CD4-positive, alpha-beta T cell treated with Interleukin-10 for 1 hour (primary cell): ENCODE measurements around the gene WAPL.

ENCODE experiments used
- DNase-seq: peaks from one replicate; pipeline ENCODE4 v3.0.0-alpha.2; 2020

WAPL gene

DNA sequence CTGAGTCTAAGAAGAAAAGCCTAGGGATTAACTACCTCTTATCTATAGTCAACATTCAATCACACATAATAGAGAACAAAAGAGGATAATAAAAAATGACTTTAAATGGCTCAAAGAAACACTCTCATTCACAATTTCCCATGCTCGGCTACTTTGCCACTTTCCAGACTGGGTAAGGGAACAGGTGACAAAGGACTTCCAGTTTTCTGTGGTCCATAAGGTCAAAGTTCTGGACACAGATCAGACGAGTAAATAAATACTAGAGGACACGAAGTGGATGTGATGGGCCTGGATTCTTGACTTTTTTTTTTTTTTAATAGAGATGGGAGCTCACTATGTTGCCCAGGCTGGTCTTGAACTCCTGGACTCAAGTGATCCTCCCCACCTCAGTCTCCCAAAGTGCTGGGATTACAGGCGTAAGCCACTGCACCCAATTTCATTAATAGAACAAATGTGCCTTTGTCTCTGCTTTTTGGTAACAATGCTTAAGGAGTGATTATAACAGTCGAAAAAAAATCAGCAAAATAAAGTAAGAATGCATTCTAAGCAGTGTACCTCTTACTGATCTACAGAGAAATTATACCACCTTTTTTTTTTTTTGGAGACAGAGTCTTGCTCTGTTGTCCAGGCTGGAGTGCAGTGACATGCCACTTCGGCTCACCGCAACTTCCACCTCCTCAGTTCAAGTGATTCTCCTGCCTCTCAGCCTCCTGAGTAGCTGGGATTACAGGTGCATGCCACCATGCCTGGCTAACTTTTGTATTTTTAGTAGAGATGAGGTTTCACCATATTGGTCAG lies 70.6 kb downstream of the WAPL start:
- DNase-seq: no peak

DNA sequence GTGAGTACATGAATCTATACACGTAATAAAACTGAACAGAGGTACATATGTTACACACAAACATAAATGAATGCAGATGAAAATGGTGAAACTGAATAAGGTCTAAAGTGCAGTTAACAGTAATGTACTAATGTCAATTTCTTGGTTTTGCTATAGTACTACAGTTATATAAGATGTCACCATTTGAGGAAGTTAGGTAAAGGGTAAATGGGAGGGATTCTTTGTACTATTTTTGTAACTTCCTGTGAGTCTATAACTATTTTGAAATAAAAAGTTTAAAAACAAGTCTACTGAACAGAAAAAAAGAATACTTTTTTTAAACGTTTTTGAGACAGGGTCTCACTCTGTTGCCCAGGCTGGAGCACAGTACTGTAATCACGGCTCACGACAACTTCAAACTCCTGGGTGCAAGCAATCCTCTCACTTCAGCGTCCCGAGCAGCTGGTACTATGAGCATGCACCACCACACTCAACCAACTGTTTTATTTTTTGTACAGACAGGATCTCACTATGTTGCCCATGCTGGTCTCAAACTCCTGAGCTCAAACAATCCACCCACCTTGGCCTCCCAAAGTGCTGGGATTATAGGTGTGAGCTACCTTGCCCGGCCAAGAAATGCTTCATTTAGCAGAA lies 71.5 kb downstream of the WAPL start:
- DNase-seq: no peak

DNA sequence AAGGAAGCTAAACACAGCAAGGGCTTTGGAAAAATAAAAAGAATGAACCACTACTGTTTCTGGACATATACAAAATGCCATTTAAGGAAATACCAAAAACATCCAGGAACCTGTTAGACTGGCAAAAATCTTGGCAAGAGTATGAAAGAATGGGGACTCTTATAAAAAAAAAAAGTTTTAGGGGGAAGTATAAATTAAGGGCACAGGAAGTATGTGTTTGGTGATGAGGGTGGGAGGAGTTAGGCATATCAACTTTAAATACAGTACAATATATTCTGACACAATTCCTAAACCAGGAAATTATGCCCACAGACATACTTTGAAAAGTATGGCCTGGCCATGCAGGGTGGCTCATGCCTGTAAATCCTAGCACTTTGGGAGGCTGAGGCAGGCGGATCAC lies 74.2 kb downstream of the WAPL start:
- no peak for DNase-seq

DNA sequence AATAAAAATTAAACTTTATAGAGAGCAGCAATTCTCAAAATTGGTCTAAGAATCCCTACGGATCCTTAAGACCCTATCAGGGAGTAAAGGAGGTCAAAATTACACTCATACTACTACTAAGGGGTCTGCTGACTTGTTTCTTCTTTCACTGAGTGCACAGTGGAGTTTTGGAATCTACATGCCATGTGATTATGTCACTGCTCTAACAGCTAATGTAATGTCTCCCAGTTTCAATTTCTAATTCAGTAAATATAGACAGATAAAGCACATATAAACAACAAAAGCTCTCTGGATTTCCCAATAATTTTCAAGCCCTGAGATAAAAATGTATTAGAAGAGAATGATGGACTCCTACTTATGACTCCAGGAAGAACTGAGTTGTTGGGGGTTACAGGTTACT lies 74.6 kb downstream of the WAPL start:
- no peak for DNase-seq

DNA sequence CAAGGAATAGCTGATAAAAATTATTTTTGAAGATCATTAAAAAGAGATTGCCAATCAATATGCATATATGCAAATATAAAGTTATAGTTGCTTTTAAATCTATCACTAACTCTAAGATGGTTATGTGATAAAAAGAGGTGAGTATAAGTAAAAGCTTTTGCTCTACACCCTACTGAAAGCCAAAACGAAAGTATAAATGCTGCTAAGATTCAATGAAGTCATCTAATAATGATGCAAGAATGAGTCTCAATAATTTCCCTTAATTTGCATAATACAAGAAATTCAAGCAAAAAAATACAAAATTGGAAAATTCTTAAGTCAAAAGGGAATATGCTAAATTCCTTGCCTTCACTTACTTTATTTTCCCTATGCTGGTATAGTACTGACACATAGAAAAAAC lies 75.2 kb downstream of the WAPL start:
- DNase-seq: no peak

DNA sequence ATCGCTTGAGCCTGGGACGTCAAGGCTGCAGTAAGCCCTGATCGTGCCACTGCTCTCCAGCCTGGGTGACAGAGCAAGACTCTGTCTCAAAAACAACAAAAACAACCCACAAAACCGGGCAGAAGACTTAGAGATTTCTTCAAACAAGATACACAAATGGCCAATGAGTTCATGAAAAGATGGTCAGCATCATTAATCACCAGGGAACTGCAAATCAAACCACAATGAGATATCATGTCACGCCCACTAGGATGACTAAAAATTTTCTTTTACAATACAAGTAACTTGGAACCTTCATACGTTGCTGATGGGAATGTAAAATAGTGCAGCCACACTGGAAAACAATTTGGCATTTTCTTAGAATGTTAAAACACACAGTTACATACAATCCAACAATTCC lies 77.7 kb downstream of the WAPL start:
- DNase-seq: no peak

DNA sequence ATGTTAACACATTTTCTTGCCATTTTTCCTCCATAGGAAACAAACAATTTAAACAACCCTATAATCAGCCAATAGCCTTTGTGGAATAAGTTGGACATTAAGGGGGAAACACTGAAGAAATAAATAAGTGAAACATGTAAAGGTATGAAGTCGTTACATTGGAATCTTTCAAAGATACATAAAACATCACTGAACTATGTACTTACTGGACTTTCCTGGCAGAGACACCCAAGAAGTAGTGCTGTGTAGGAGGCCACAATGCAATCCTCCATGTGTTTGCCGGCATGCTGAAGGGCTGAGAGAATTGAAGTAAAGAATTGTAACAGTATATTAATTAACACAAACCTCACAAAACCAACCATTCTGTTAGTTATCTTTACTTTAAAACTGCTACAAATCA lies 78.5 kb downstream of the WAPL start:
- no peak for DNase-seq

DNA sequence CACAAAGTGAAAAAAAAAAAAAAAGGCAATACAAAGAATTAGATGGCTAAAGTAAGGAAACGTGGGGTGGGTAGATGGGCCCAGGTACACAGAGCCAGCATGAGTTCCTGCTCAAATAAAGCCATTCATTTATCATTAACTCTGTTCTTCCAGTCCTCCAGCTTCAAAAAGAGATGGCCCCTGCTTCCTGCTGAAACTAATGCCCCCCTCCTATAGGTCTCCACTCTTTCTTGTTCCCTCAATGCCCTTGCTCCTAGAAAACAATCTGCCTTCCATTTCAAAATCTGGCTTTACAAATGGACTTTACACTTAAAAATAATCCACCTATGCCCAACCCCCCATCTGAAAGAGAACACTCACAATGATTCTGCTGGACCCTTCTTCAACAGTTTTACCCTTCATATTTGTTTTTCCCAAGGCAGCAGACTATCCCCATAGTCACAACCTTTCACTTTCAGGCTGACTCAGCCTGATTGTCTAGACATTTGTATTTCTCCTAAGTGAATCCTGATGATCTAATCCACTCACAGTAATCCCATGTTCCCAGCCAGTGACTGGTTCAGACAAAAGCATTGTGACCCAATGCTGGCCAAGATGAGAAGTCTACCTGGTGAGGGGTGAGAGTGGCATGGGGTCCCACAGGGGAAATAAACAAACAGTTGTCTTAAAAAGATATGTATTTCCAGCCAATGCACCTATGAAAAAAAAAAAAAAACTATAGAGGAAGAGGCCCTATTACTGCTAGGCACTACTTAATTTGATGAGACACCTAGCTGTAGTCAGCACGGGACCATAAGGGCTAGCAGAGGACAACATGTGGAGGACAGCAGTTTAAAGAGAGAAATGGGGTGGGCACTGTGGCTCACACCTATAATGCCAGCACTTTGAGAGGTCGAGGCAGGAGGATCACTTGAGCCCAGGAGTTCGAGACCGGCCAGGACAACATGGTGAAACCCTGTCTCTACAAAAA lies 80.4 kb downstream of the WAPL start:
- no peak for DNase-seq

DNA sequence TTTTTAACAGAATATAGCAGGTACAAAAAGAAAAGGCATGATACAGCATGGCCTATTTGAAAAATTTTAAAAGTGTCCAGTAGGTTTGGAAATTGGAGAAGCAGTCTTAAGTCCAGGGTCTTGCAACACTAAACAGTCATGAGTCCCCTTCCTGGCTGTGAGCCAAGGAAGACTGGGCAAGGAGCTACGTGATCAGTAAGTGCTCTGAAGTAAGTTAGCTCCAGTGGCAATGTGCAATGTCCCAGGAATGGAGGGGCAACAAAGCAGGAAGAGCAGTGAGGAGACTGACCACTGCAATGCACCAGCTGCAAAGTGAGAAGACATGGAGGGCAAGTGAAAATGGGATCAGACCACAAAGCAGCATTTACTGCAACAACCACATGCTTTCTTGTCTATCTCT lies 82.0 kb downstream of the WAPL start:
- no peak for DNase-seq

DNA sequence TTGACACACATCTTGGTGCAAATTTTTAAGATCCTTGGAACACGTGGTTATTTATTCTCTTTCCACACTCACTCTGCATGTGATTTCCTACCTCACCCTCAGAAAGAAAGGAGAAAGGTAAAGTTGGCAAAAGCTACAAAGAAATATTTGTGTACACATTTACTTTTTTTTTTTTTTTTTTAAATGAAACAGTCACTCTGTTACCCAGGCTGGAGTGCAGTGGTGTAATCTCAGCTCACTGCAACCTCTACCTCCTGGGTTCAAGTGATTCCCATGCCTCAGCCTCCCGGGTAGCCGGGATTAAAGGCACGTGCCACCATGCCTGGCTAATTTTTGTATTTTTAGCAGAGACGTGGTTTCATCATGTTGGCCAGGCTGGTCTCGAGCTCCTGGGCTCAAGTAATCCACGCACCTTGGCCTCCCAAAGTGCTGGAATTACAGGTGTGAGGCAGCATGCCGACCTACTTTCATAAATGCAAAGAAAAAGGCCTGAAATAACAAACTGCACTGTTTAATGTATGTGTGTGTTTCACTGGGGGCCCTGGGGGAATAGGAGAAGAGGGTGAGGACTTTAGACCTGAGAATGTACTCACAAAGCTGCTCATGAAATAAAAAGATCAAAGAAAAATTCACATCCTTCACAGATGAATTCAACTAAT lies 83.4 kb downstream of the WAPL start:
- no peak for DNase-seq

DNA sequence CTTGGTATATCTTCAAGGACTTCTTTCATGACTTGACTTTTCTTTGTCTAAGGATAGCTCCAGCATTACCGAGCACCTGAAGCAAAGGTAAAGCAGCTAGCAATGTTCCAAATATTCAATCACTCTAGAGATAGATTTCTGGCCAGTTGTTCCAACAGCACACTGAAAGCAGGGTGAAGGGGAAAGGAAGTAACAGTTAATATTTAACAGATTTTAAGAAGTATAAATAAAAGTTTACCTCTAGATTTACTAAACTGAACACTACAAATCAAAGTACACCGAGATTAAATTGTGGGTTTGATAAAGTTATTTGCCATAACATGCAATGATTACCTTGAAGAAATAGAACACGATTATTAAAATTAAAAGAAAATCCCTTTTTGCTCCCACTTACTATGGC lies 84.1 kb downstream of the WAPL start:
- no peak for DNase-seq

DNA sequence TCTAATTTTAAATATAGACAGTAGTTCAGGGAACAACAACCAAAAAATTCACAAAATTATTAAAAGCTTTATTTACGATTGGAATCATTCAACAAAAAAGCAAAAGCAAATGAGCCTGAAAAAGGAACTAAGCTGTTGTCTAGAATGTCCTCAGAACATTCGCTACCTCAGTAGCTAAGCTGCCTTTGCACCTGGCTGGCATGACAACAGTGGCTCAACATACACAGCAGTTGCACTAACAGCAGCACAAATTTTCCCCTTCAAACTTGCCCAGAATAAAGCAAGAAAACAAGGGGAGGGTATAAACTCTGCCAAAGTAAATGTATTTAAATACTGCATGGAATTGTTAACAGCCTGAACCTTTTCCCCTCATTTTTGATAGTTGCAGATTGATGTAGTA lies 84.6 kb downstream of the WAPL start:
- no peak for DNase-seq

DNA sequence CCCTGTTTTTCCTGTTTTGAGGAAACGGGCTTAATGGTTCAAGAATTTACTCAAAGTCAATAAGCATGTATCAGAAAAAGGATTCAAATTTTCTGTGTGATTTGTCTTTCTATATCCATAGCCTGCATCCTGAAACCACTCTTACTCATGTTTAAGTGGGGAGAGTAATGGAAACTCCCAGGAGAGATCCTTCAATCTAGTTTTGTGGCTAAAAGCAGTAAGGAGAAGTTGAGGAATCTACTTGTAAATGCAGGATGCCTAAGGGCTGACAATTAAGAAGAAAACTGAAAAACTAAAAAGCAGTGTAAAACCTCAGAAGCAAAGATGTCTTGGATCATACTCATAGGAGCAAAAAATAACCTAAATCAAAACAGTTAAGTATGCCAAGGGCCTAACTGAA lies 86.9 kb downstream of the WAPL start:
- no peak for DNase-seq

DNA sequence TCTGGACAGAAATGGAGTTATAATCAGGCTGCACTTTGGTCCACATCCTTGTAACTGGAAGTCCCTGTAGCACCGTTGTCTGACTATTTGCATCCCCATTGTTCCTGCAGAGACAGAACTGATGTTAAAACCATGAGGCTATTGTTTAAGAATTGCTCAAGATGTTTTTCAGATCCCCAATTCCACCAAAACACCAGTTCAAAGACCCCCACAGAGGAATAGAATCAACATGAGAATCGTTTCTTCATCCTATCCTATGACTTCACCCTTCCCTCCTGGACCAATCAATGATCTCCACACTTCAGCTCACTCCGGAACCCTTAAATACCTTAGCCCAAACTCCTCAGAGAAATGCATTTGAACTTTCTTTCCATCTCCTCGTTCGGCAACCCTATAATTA lies 97.9 kb downstream of the WAPL start:
- no peak for DNase-seq

DNA sequence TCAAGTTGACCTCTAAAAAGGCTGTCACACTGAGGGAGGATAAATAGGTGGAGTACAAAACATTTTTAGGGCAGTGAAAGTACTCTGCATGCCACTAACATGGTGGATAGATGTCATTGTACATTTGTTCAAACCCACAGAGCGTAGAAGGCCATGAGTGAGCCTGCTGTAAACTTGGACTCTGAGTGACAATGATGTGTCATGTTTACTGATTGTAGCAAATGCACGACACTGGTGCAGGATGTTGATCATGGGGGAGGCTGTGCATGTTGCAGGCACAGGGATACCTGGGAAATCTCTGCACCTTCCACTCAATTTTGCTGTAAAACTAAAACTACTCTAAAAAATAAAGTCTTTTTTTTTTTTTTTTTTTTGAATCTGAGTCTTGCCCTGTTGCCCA lies 102.5 kb downstream of the WAPL start:
- no peak for DNase-seq

DNA sequence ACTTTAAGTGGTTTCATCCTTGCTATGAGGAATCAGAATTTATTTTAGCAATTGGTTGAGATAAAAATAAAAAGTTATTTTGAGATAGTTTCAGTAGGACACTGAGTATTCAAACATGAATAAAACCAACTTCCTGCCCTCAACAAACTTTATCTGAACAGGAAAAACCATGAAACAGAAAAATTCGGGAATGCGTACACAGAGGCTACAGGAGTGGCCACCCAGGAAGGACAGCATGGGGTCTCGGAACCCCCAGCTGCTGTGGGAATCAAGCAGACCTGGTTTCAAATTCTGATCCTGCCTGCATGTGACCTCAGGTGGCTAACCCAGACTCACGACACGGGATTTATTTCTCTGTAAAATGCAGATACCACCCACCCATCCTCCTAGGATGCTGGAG lies 106.0 kb downstream of the WAPL start:
- DNase-seq: no peak

DNA sequence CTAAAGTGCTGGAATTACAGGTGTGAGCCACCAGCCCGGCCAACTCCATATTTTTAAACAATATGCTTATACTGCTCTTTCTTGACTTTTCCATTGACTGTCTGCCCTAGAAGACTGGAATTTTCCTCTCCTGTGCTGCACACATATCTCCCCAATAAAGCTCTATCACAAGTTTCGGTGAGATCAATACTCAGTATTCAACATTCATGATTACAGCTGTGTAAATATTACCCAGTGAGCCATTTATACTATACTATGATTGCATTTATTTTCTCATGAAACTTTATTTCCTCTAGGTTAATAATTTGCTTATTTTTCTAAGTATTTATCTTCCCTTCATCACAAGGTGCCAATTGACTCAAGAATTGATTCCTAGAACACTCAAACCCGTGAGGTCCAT lies 106.5 kb downstream of the WAPL start:
- no peak for DNase-seq

DNA sequence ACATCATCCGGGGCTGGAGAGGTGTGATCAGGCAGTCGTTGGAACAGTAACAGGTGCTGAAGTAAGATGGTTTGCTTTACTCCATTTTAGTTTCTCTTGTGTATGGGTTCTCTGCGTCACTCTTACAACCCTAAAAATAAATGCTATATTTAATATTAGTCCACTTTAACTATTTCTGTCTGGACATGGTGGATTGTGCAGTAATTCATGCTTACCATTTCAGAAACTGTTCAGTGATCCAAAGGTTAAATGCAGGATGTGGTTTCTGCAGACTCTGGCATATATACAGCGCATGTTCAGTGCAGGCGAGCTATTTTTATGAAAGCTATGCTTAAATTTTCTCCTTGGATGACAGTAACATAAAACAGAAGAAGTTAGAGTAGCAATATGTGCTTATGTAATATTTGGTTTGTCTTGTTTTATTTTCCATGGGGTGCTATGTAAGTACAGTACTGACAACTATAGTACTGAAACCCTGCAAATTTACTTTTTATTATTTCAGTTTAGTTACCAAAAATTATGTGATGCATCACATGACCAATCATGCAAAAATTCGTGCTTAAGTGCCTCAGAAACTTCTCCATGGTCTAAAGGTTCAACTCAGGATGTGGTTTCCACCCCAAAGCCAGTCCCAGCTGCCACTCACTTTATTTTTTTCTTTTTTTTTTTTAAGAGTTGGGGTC lies 108.4 kb downstream of the WAPL start:
- peak; percentile 41 for DNase-seq

DNA sequence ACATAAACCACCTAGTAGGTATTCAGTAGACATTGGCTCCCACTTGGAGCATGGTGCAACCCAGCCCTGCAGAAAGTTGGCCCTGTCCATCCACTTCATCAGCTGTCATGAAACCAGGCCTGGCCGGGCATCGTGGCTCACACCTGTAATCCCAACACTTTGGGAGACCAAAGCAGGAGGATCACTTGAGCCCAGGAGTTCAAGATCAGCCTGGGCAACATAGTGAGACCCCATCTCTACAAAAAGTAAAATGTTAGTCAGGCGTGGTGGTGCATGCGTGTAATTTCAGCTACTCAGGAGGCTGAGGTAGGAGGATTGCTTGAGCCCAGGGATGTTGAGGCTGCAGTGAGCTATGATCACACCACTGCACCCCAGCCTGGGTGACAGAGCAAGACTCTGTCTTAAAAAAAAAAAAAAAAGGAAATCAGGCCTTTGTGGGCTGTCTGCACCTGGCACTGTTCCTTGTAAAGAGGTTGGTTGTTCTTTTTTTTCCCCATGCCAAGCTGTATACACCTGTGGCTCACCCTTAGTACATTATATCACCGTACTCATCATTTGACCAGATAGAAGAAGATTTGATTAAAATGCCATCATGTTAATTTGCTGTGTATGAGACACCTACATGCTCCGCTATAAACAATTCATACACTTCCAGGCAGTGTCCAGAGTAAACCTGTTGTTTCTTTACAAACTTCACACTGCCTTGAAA lies 109.6 kb downstream of the WAPL start:
- no peak for DNase-seq

DNA sequence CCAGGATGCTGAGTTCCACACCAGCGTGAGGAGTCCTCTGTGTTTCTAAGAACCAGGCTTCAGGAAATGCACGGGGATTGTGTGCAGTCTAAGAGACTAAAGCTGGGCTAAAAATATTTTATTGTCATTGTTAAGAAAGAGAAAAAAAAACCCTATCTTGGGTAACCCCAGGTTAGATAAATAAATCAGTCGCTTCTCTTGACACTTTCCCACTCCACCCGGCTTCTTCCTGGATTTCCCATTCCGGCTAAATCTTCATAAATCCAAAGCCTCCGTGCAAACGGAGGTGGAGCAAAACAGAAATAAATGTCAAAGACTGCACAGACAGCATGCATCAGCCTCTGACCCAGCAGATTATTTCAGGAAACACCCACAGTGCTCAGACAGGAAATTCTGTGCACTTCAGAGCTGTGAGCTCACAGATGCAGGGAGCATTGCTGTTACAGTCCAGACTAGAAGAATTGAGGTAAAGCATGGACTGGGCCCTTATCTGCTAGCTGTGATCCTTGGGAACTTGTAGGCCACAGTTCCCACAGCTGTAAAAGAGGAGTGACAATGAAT lies 110.2 kb downstream of the WAPL start:
- peak; percentile 25 for DNase-seq

DNA sequence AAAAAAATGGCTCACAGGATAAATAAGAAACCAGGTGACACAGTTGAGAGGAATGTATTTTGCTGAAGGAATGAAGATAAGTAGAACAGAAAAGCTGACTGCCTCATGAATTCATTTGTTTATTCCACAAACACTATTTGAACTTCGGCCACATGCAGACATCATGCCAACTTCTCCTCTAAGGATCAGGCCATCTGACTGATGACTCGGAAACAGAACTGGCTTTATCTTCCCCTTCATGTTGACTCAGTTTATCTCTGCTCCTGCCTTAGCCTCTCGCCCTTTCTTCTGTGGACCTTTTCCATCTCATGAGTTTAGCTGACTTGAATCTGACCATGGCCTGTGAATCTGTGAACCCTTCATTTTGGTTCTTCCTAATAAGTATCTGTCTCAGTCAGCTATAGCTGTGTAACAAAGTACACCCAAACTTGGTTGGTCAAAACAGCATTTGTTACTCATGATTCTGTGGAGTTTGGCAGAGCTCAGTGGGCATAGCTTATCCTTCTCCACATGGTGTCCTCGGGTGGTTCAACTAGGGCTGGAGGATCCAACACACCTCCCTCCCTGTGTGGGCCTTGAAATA lies 111.0 kb downstream of the WAPL start:
- no peak for DNase-seq
